Fibroblast of mammary gland (primary cell): ENCODE data around the gene ASAP2.
A peak's percentile ranks its signal among the peaks of the same experiment; 100 is the strongest.

Experiments used
- DNase-seq: peaks from one replicate; pipeline ENCODE4 v3.0.0-alpha.2; 2010; ENCODE audit warnings: low read depth
- H3K4me3 ChIP-seq: 2 replicates; pipeline ENCODE4 v1.5.1; 2011; ENCODE audit warnings: low read depth, mild to moderate bottlenecking, low read length, moderate library complexity; ENCODE audit not compliant: control insufficient read depth
- CTCF ChIP-seq: conservative IDR thresholded peaks from 2 replicates; pipeline ENCODE4 v1.5.1; 2011; ENCODE audit warnings: low read depth, low read length, inconsistent platforms; ENCODE audit not compliant: control insufficient read depth, insufficient read depth

ASAP2 gene

GRCh38 chr2:9379391-9379755 is 172.8 kb downstream of the ASAP2 start:
- H3K4me3 ChIP-seq = no peak overlapping the region
- no peak for DNase-seq
- no peak for TF ChIP-seq CTCF

DNA sequence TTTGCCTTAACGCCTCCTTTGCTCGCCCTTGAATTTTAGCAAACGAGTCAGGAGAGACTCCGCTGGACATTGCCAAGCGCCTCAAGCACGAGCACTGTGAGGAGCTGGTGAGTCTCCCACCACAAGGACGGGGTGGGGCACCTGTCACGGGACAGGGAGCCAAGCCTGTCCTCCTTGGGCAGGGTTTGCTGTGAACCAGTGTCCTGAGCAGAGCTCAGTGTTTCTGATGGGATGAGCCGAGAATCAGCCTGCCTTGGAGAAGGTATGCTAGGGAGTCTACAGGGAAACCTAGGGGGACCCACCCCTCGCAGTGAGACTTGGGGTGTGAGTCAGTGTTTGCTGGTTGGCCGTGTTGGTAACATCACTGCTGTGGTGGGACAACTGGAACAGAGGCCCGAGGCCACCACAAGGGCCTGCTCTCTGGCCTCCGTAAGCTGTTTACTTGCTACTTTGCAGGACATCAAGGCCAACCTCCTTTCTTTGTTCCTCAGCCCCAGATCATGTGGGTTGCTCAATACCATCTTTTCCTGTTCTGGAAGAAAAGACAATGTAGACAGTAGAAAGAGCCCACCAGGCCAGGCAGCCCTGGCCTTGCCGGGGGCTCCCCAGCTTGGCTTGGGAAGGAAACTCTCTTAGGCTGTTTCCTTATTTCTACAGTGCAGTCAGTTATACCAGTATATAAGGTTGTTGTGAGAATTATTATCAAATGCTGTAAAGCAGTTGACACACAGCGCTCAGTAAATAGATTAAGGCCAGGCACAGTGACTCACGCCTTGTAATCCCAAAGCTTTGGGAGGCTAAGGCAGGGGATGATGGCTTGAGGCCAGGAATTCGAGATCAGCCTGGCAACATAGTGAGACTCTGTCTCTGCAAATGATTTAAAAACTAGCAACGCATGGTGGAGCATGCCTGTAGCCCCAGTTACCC is 174.4 kb downstream of the ASAP2 start:
- no peak for TF ChIP-seq CTCF
- H3K4me3 ChIP-seq = no peak overlapping the region
- DNase-seq = peak; percentile 97

GRCh38 chr2:9382604-9383235 is 176.1 kb downstream of the ASAP2 start:
- peak; percentile 73 for DNase-seq
- no peak for TF ChIP-seq CTCF
- H3K4me3 ChIP-seq = no peak overlapping the region

DNA sequence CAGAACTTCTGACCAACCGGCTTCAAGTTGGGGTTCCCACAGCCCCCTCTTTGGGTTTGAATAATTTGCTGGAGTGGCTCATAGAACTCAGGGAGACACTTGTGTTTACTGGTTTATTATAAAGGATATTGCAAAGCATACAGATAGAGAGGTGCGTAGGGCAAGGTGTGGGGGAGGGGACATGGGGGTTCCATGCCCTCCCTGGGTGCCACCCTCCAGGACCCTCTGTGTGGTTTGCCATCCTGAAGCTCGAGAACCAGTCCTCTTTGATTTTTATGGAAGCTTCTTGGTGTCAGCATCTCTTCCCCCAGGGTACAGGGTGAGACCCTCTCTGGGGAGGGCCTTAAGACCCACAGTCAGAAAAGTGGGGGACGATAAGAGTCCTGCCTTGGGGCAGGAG is 177.9 kb downstream of the ASAP2 start:
- TF ChIP-seq CTCF = no peak
- H3K4me3 ChIP-seq = no peak overlapping the region
- no peak for DNase-seq

DNA sequence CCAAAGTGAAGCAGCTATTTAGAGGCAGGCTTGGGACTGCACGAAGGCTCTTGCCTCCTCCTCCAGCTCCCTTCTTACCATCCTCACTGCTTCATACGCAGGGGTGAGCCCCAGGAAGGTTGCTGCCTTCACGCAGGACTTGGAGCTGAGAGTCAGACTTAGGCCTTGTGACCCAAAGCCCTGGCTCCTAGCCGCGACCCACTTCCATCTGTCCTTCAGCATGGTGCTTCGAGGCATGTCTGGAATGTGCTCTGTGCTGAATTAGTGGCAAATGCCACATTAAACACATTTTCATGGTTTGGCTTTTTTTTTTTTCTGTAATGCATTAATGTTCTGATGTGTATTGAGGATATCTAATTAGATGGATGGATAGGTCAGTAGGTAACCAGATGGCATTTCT is 179.2 kb downstream of the ASAP2 start:
- no peak overlapping the region for H3K4me3 ChIP-seq
- DNase-seq = no peak

DNA sequence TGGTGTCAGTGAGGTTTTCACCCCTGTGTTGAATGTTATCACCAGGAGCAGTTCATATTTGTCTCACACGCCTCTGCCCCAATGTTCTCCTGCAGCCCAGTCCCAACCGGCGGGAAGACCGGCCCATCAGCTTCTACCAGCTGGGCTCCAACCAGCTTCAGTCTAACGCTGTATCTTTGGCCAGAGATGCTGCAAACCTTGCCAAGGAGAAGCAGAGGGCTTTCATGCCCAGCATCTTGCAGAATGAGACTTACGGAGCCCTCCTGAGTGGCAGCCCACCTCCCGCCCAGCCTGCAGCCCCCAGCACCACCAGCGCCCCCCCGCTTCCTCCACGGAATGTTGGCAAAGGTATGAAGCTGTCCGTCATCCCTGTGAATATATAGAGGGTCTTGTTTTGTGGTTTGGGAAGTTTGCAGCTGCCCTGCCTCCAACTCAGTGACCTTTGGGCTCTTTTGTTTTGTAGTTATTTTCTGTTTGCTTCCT is 181.6 kb downstream of the ASAP2 start:
- H3K4me3 ChIP-seq = no peak overlapping the region
- DNase-seq = no peak
- no peak for TF ChIP-seq CTCF

More for the DNA sequence above, 179.2 kb downstream of the ASAP2 start:
- TF ChIP-seq CTCF = no peak
